SK-N-MC (cell line): ENCODE data around the gene WDR90.
A peak's percentile ranks its signal among the peaks of the same experiment; 100 is the strongest.

Experiments
- DNase-seq: peaks from one replicate; pipeline ENCODE4 v3.0.0-alpha.2; 2011; ENCODE audit warnings: low read depth, low spot score
- H3K27ac ChIP-seq: fragments of 200-600 bp; sonication (generic); 2 replicates; pipeline ENCODE4 v1.5.1; 2016; ENCODE audit warnings: mixed run types
- H3K36me3 ChIP-seq: fragments of 200-600 bp; sonication (generic); 2 replicates; pipeline ENCODE4 v1.6.1; 2017; ENCODE audit warnings: antibody characterized with exemption, low read length, mixed read lengths; ENCODE audit not compliant: insufficient read depth
- H3K4me3 ChIP-seq: fragments of 200-600 bp; sonication (generic); 2 replicates; pipeline ENCODE4 v1.5.1; 2016
- H3K9ac ChIP-seq: fragments of 200-600 bp; sonication (generic); 2 replicates; pipeline ENCODE4 v1.8.0; 2017; ENCODE audit warnings: mixed run types, mixed read lengths; ENCODE audit not compliant: insufficient read length
- H3K9me3 ChIP-seq: fragments of 200-600 bp; sonication (generic); 2 replicates; pipeline ENCODE4 v1.6.1; 2017; ENCODE audit warnings: low read depth, mild to moderate bottlenecking, antibody characterized with exemption, low read length, moderate library complexity, mixed read lengths
- EZH2 ChIP-seq: fragments of 200-600 bp; sonication (generic); IDR thresholded peaks from one replicate; pipeline ENCODE4 v1.6.1; 2017; ENCODE audit warnings: antibody characterized with exemption
- FOXP2 ChIP-seq: optimal IDR thresholded peaks from 2 replicates; pipeline ENCODE3; 2011; ENCODE audit warnings: mild to moderate bottlenecking, moderate library complexity; ENCODE audit not compliant: insufficient read depth; ENCODE audit errors: extremely low read length, control extremely low read depth
- POLR2AphosphoS5 ChIP-seq: IDR thresholded peaks from 2 replicates; pipeline ENCODE4 v1.6.1; 2012; ENCODE audit warnings: mild to moderate bottlenecking, low read depth, low read length, borderline replicate concordance

Gene WDR90

GRCh38 chr16:651844-652243 lies 2.7 kb downstream of the WDR90 start:
- H3K9me3 ChIP-seq = no peaks in the 10 kb centered on the region
- H3K9ac ChIP-seq = no peak overlapping the region
- no peak overlapping the region for H3K4me3 ChIP-seq
- no peak overlapping the region for H3K27ac ChIP-seq
- TF ChIP-seq POLR2AphosphoS5 (no peak), FOXP2 (no peak), EZH2 (no peak)
- DNase-seq = no peak
- H3K36me3 ChIP-seq = no peaks in the 10 kb centered on the region; the same call in 1 of the 2 replicates

DNA sequence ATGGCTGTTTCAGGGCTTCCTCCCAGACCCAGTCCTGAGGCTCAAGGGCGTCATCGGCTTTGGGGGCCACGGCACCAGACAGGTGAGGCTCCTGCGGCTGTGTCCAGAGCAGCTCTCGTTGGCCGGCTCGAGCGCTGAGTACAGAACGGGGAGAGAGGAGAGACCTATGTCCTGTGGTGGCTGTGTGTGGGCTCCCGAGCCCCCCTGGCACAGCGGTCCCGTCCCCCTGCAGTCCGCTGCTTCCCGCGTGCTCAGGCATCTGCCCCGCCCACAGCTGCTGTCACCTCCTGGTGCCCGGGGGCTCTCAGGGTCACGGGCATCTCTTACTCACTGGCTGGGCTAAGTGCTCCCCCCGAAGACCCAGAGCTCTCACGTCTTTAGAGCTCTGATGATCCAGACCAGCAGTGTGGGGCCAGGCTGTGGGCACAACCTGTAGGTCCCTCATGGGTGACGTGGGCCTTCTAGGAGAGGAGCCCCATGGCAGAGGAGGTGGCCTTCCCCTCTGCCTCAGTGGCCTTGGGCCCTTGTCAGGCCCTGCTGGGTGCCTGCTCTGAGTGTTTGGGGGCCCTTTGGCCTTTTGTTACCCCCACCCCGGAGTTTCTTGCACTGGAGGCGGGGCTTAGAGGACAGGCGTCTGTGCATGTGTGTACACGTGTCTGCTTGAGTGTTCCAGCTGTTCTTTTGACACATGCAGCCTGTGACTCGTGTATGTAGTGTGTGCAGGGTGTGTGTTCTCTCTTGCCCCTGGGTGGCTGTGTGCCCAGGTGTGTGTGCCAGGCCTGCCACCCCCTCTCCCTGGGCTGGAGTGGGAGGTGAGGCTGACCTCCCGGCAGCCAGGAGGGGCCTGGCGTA lies 3.5 kb downstream of the WDR90 start:
- no peaks in the 10 kb centered on the region; the same call in 1 of the 2 replicates for H3K36me3 ChIP-seq
- H3K9ac ChIP-seq = no peak overlapping the region
- H3K27ac ChIP-seq = no peak overlapping the region
- no peaks in the 10 kb centered on the region for H3K9me3 ChIP-seq
- TF ChIP-seq POLR2AphosphoS5 (no peak), FOXP2 (no peak), EZH2 (no peak)
- DNase-seq = no peak
- H3K4me3 ChIP-seq = no peak overlapping the region

DNA sequence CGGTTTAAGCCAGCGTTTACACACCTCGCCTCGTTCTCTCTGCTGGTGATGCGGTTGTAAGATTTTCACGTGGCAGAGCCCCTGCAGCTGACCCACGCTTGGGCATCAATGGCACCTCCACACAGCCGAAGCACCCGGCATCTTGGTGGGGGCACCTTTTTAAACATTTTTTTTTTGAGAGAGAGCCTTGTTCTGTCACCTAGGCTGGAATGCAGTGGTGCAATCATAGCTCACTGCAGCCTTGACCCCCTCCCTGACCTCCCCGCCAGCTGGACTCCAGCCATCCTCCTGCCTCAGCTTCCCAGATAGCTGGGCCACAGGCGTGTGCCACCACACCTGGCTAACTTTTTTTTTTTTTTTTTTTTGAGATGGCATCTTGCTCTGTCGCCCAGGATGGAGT lies 4.9 kb downstream of the WDR90 start:
- TF ChIP-seq POLR2AphosphoS5 (no peak), FOXP2 (no peak), EZH2 (no peak)
- H3K9me3 ChIP-seq = no peaks in the 10 kb centered on the region
- H3K36me3 ChIP-seq = no peaks in the 10 kb centered on the region; the same call in 1 of the 2 replicates
- H3K27ac ChIP-seq = no peak overlapping the region
- DNase-seq = no peak
- H3K9ac ChIP-seq = no peak overlapping the region
- no peak overlapping the region for H3K4me3 ChIP-seq

DNA sequence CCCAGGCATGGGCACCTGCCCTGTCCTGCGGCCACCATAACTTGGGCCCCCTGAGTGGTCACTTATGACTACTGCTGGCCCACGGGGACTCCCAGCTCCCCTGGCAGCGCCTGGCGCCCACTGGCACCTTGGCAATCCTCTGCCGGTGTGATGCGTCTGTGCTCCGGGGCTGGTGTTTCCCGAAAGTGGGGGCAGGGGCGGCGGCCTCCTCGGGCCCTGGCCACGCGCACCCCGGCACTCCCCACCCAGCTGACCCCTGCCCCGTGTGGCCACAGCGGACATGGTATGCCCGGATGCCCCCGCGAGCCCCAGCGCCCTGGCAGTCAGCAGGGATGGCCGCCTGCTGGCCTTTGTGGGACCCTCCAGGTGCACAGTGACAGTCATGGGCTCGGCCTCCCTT lies 8.3 kb downstream of the WDR90 start:
- H3K9ac ChIP-seq = no peak overlapping the region
- no peak overlapping the region for H3K4me3 ChIP-seq
- H3K9me3 ChIP-seq = no peaks in the 10 kb centered on the region
- H3K36me3 ChIP-seq = no peaks in the 10 kb centered on the region; the same call in 1 of the 2 replicates
- no peak for TF ChIP-seq EZH2
- TF ChIP-seq FOXP2 = no peak
- TF ChIP-seq POLR2AphosphoS5 = no peak
- DNase-seq = no peak
- H3K27ac ChIP-seq = no peak overlapping the region

GRCh38 chr16:658679-659571 lies 9.8 kb downstream of the WDR90 start:
- Histone ChIP-seq H3K36me3 (no peaks in the 10 kb centered on the region; the same call in 1 of the 2 replicates), H3K4me3 (no peak overlapping the region), H3K27ac (no peak overlapping the region), H3K9me3 (no peaks in the 10 kb centered on the region), H3K9ac (no peak overlapping the region)
- no peak for DNase-seq
- no peak for TF ChIP-seq POLR2AphosphoS5
- no peak for TF ChIP-seq EZH2
- TF ChIP-seq FOXP2 = no peak

DNA sequence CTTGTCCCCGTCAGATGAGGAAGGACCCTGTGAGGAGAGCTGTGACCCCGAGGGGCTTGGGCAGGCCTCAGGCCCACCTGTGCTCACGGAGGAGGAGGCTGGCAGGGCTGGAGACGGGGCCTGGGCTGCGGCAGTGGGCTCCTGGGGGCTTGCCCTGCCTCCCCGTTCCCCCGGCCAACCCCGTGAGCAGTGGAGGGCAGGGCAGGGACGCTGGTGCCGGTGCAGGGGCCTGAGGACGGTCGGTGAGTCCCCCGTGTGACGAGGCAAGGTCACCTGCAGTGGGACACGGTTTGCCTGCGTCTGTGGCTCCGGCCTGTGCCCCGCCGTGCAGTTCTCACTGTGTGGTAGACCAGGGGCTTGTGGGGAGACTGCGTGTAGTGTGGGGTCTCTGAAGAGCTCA lies 10.5 kb downstream of the WDR90 start:
- Histone ChIP-seq H3K4me3 (no peak overlapping the region), H3K9ac (no peak overlapping the region), H3K36me3 (no peaks in the 10 kb centered on the region; the same call in 1 of the 2 replicates), H3K27ac (no peak overlapping the region), H3K9me3 (no peaks in the 10 kb centered on the region)
- DNase-seq = no peak
- TF ChIP-seq POLR2AphosphoS5 (no peak), FOXP2 (no peak)

DNA sequence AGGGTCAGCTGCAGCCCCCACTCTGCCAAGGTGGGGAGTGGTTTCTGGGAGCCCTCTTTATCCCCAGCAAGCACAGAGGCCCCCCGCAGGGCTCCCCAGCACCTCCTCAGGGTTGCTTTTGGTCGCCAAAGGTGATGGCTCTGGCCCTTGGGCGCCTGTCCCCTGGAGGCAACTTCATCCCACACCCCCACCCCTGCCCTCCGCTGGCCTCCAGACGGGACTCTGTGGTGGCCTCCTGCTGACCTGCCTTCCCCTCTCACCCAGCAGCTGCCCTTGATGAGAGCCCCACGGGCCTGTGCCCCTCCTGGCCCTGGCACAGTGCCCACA lies 10.9 kb downstream of the WDR90 start:
- Histone ChIP-seq H3K27ac (no peak overlapping the region), H3K4me3 (no peak overlapping the region), H3K36me3 (no peaks in the 10 kb centered on the region; the same call in 1 of the 2 replicates), H3K9me3 (no peaks in the 10 kb centered on the region), H3K9ac (no peak overlapping the region)
- TF ChIP-seq POLR2AphosphoS5 (no peak), EZH2 (no peak), FOXP2 (no peak)
- DNase-seq = no peak

DNA sequence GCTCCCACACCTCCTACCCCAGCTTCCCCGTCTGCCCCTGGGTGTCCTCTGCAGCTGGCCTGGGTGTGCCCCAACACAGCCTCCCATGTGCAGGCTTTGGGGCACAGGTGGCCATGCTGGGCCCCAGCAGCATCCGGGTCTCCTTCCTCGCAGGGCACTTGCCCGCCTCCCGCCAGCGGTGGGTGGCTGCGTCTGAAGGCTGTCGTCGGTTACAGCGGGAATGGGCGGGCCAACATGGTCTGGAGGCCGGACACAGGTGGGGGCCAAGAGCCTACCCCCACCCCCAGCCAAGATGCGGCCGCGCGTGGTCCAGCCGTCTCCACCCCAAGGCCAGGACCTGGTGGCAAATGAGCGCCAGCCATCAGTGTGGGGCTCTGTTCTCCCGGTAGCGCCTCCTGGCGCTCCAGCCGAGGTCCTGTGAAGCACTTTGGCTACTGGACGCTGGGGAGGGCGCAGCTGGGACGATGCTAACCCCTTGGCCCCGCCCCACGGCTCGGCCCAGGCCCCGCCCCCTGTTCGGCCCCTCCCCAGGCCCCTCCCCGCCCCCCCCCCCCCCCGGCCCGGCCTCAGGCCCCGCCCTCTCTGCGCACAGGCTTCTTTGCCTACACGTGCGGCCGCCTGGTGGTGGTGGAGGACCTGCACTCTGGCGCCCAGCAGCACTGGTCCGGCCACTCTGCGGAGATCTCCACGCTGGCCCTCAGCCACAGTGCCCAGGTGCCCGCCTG lies 11.5 kb downstream of the WDR90 start:
- Histone ChIP-seq H3K36me3 (no peaks in the 10 kb centered on the region; the same call in 1 of the 2 replicates), H3K9me3 (no peaks in the 10 kb centered on the region), H3K27ac (no peak overlapping the region), H3K9ac (peak overlapping the region; percentile 26), H3K4me3 (no peak overlapping the region)
- TF ChIP-seq FOXP2 = no peak
- DNase-seq = no peak
